Prostate gland (tissue), 2 donors: ENCODE measurements around the gene PLEKHF1. TPM values are rescaled to one million over a fixed set of nuclear protein-coding genes. Genes with fewer than 3 reads are reported as not detected.

Source experiments
- DNase-seq: peaks from one replicate; pipeline ENCODE4 v3.0.0-alpha.2; 2019; ENCODE audit warnings: low spot score
- H3K27ac ChIP-seq, 2 donors: fragments of 200-600 bp; sonication (generic); 2 replicates each; pipeline ENCODE4 v1.5.1; 2017 to 2019
- H3K27me3 ChIP-seq: fragments of 200-600 bp; sonication (generic); replicated peaks from 2 replicates; pipeline ENCODE4 v1.5.1; 2019; ENCODE audit not compliant: insufficient read depth
- H3K36me3 ChIP-seq, 2 donors: fragments of 200-600 bp; sonication (generic); 1 replicate in 1 of 2; 2 replicates in 1 of 2; pipeline versions ENCODE4 v1.5.1 to v1.8.1; 2017 to 2019
- H3K4me1 ChIP-seq: fragments of 200-600 bp; sonication (generic); replicated peaks from 2 replicates; pipeline ENCODE4 v1.5.1; 2019
- H3K4me3 ChIP-seq, 2 donors: fragments of 200-600 bp; sonication (generic); 2 replicates each; pipeline ENCODE4 v1.5.1; 2017 to 2019
- H3K9me3 ChIP-seq: fragments of 200-600 bp; sonication (generic); 2 replicates; pipeline ENCODE4 v1.5.1; 2017
- CTCF ChIP-seq, 4 experiments: fragments of 200-600 bp in 2 of 4; fragments of 450-650 bp in 2 of 4; sonication (generic) in 2 of 4; IDR thresholded peaks; 1 replicate in 3 of 4; 2 replicates in 1 of 4; pipeline ENCODE4 v1.5.1; 2016 to 2019; ENCODE audit warnings: antibody characterized with exemption in 4 of 4, mild to moderate bottlenecking in 2 of 4, moderate library complexity in 2 of 4
- POLR2A ChIP-seq: fragments of 450-650 bp; IDR thresholded peaks from one replicate; pipeline ENCODE4 v1.6.1; 2016; ENCODE audit warnings: antibody characterized with exemption, mild to moderate bottlenecking
- POLR2AphosphoS5 ChIP-seq: sonication (generic); formaldehyde crosslinking; IDR thresholded peaks from one replicate; pipeline ENCODE4 v1.6.1; 2017; ENCODE audit warnings: antibody characterized with exemption
- WGBS: methylation state at CpG from one replicate; pipeline ENCODE4 v1.1.5; 2018; 5-methylcytosine and 5-hydroxymethylcytosine counted together
- intact Hi-C: fragments of 100-400 bp; cut with DNase I; formaldehyde crosslinking; loops from one replicate; pipeline ENCODE4 v1.14.2; 2022
- total RNA-seq, 2 donors: library from RNA; depleted of rRNA; stranded (reverse); fragments of >200 nt; gene quantifications; one replicate each; pipeline ENCODE4 v1.1.0, GENCODE V29; 2016

The PLEKHF1 gene
- total RNA-seq, 2 donors from 2014 or later, result 64.3 to 64.4 TPM

DNA sequence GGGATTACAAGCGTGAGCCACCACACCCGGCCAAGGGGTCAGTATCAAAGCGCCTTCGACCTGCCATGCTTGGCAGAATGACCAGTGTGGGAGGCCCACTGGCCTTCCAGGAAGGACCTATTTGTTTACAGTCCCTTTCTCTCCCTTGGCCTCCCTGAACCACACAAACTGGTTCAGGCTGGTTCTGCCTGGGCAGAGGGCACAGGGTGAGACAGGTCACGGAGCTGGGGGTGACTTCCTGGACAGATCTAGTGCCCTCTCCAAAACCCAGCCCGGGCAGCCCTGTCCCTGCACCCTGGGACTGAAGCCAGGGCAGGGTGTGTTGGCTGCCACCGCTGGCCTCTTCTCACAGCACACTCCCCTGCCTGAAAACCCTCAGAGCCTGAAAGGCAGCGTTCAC lies 11.3 kb downstream of the PLEKHF1 start:
- Histone ChIP-seq H3K27me3 (no peaks in the 10 kb centered on the region), H3K27ac (peak overlapping the region; percentile 65 to 74), H3K4me3 (no peak overlapping the region), H3K36me3 (peaks cover 13 to 20% of the 10 kb centered on the region in 2 donors), H3K9me3 (no peaks in the 10 kb centered on the region), H3K4me1 (peaks cover 43% of the 10 kb centered on the region)
- no peak for DNase-seq
- 65% methylated on average over 7 of the region's 8 CpGs for WGBS
- intact Hi-C loops, result no loop called here
- TF ChIP-seq POLR2AphosphoS5, result no peak
- no peak for TF ChIP-seq CTCF (IDR thresholded peaks at IDR 0.05)
- TF ChIP-seq POLR2A, result no peak

GRCh38 chr19:29677001-29677817 lies 11.9 kb downstream of the PLEKHF1 start:
- Histone ChIP-seq H3K4me3 (no peak overlapping the region), H3K4me1 (peaks cover 36% of the 10 kb centered on the region), H3K27me3 (no peaks in the 10 kb centered on the region), H3K27ac (peak overlapping the region; percentile 65 to 74), H3K36me3 (peaks cover 13 to 20% of the 10 kb centered on the region in 2 donors), H3K9me3 (no peaks in the 10 kb centered on the region)
- 81% methylated on average over 23 of the region's 23 CpGs for WGBS
- intact Hi-C loops, result no loop called here
- DNase-seq, result no peak
- TF ChIP-seq POLR2A, result no peak
- no peak for TF ChIP-seq CTCF (IDR thresholded peaks at IDR 0.05)
- TF ChIP-seq POLR2AphosphoS5, result no peak

- DNase-seq, result peak; percentile 64
- intact Hi-C loops, result no loop called here
- Histone ChIP-seq H3K9me3 (no peaks in the 10 kb centered on the region), H3K4me1 (peaks cover 29% of the 10 kb centered on the region), H3K27me3 (no peaks in the 10 kb centered on the region), H3K27ac (peak overlapping the region; percentile 65 to 74), H3K36me3 (peaks cover 13 to 20% of the 10 kb centered on the region in 2 donors), H3K4me3 (no peak overlapping the region)
- WGBS, result 40% methylated on average over 12 of the region's 20 CpGs
- no peak for TF ChIP-seq POLR2A
- TF ChIP-seq CTCF (IDR thresholded peaks at IDR 0.05), result no peak
- peak; percentile 73 for TF ChIP-seq POLR2AphosphoS5
These were observed 13.3 kb downstream of the PLEKHF1 start for GRCh38 chr19:29678484-29679106.

DNA sequence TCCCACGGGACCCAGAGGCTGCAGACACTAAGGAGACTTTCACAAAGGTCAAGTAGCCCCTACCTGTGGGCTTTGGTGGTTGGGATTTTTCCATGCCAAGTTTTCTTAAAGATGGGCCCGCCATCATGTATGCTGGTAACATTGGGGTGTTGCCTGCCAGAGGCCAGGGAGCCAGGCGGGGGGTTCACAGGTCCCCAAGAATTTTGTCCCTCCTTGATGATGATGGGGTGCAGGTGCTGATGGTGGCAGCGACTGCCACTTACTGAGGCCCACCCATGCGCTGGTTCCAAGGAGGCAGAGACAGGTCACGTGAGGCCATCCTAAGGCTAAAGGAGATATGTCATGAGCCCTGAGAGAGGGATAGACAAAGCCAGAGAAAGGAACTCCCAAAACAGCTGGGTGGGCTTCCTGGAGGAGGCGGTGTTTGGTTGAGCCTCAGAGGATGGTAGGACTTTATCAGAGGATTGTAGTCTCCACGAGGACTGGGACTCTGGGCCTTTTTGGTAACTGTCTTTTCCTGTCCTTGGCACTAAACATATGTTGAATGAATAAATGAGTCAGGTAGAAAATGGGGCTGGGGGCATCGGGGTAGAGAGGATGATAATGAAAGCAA lies 14.4 kb downstream of the PLEKHF1 start:
- Histone ChIP-seq H3K27me3 (no peaks in the 10 kb centered on the region), H3K27ac (peak overlapping the region; percentile 65 to 74), H3K4me1 (peaks cover 29% of the 10 kb centered on the region), H3K36me3 (peaks cover 10 to 12% of the 10 kb centered on the region in 2 donors), H3K4me3 (no peak overlapping the region), H3K9me3 (no peaks in the 10 kb centered on the region)
- 87% methylated on average over 9 of the region's 9 CpGs for WGBS
- DNase-seq, result no peak
- TF ChIP-seq POLR2A, result no peak
- TF ChIP-seq POLR2AphosphoS5, result no peak
- no peak for TF ChIP-seq CTCF (IDR thresholded peaks at IDR 0.05)
- intact Hi-C loops, result no loop called here
